GM19467 (cell line): ENCODE data around the gene PPP1CC.
"Not testable (repeated sequence)": the region's sequence is repeated elsewhere in the genome, so short reads cannot be mapped to it uniquely, and the experiment has no call there.

Source experiments
- ATAC-seq: cut with Tn5 transposase; IDR thresholded peaks from one replicate; pipeline ENCODE4 v1.9.1; 2021; ENCODE audit warnings: mild to moderate bottlenecking, moderate library complexity; ENCODE audit not compliant: unreplicated experiment

PPP1CC gene

GRCh38 chr12:110726708-110727369 is 15.9 kb downstream of the PPP1CC start:
- no peak for ATAC-seq

GRCh38 chr12:110726028-110726427 is 16.7 kb downstream of the PPP1CC start:
- ATAC-seq = no peak

GRCh38 chr12:110725267-110725666 is 17.4 kb downstream of the PPP1CC start:
- ATAC-seq = no peak

- ATAC-seq = not testable (repeated sequence)
Observed at GRCh38 chr12:110722892-110723291, 19.8 kb downstream of the PPP1CC start.

- no peak for ATAC-seq
Observed at GRCh38 chr12:110721570-110721969, 21.1 kb downstream of the PPP1CC start.

- ATAC-seq = no peak
Observed at GRCh38 chr12:110720516-110720915, 22.2 kb downstream of the PPP1CC start.

- ATAC-seq = no peak
Observed at GRCh38 chr12:110718222-110718908, 24.3 kb downstream of the PPP1CC start.

- no peak for ATAC-seq
Observed at GRCh38 chr12:110717037-110717436, 25.7 kb downstream of the PPP1CC start.

- no peak for ATAC-seq
Observed at GRCh38 chr12:110708917-110709316, 33.8 kb downstream of the PPP1CC start.

- ATAC-seq = no peak
Observed at GRCh38 chr12:110705309-110705708, 37.4 kb downstream of the PPP1CC start.

- ATAC-seq = no peak
Observed at GRCh38 chr12:110704750-110705149, 37.9 kb downstream of the PPP1CC start.

GRCh38 chr12:110704231-110704630 is 38.5 kb downstream of the PPP1CC start:
- ATAC-seq = no peak

GRCh38 chr12:110702081-110702480 is 40.6 kb downstream of the PPP1CC start:
- ATAC-seq = no peak

- no peak for ATAC-seq
Observed at GRCh38 chr12:110699591-110700445, 42.9 kb downstream of the PPP1CC start.

GRCh38 chr12:110698171-110698902 is 44.4 kb downstream of the PPP1CC start:
- ATAC-seq = peak; percentile 88

GRCh38 chr12:110697236-110697635 is 45.5 kb downstream of the PPP1CC start:
- no peak for ATAC-seq

GRCh38 chr12:110696283-110696682 is 46.4 kb downstream of the PPP1CC start:
- no peak for ATAC-seq

GRCh38 chr12:110694330-110694901 is 48.3 kb downstream of the PPP1CC start:
- ATAC-seq = no peak

GRCh38 chr12:110693731-110694130 is 49.0 kb downstream of the PPP1CC start:
- no peak for ATAC-seq

- no peak for ATAC-seq
Observed at GRCh38 chr12:110690127-110690430, 52.6 kb downstream of the PPP1CC start.
